Parathyroid adenoma (tissue), 2 donors: ENCODE results near the gene ASPG.

Experiments
- H2AFZ ChIP-seq: fragments of 300-600 bp; sonication (generic); one replicate; pipeline ENCODE4 v1.7.0; 2017; ENCODE audit warnings: antibody characterized with exemption, mild to moderate bottlenecking
- H3K27ac ChIP-seq: fragments of 300-600 bp; sonication (generic); one replicate; pipeline ENCODE4 v1.7.0; 2017
- H3K27me3 ChIP-seq: fragments of 300-600 bp; sonication (generic); one replicate; pipeline ENCODE4 v1.7.0; 2017; ENCODE audit warnings: low read length; ENCODE audit not compliant: control insufficient read depth, insufficient read depth
- H3K36me3 ChIP-seq: fragments of 300-600 bp; sonication (generic); one replicate; pipeline ENCODE4 v1.7.0; 2017; ENCODE audit warnings: low read length; ENCODE audit not compliant: control insufficient read depth, insufficient read depth
- H3K4me1 ChIP-seq: fragments of 300-600 bp; sonication (generic); one replicate; pipeline ENCODE4 v1.7.0; 2017; ENCODE audit warnings: control low read depth
- H3K4me2 ChIP-seq: fragments of 300-600 bp; sonication (generic); one replicate; pipeline ENCODE4 v1.7.0; 2017; ENCODE audit warnings: low read length
- H3K4me3 ChIP-seq: fragments of 300-600 bp; sonication (generic); one replicate; pipeline ENCODE4 v1.7.0; 2017; ENCODE audit warnings: low read depth, low read length
- H3K79me2 ChIP-seq: fragments of 300-600 bp; sonication (generic); one replicate; pipeline ENCODE4 v1.7.0; 2017; ENCODE audit warnings: control low read depth
- H3K9ac ChIP-seq: fragments of 300-600 bp; sonication (generic); one replicate; pipeline ENCODE4 v1.7.0; 2017; ENCODE audit warnings: mild to moderate bottlenecking
- H3K9me3 ChIP-seq: fragments of 300-600 bp; sonication (generic); one replicate; pipeline ENCODE4 v1.7.0; 2017; ENCODE audit warnings: low read length; ENCODE audit not compliant: control insufficient read depth
- TF ChIP-seq, protein P1 (sequence below): fragments of 300-600 bp; sonication (generic); IDR thresholded peaks from one replicate; pipeline ENCODE4 v1.7.0; 2017; ENCODE audit warnings: antibody characterized with exemption, mild to moderate bottlenecking
- donor health status: primary hyperparathyroidism.

Gene ASPG

DNA sequence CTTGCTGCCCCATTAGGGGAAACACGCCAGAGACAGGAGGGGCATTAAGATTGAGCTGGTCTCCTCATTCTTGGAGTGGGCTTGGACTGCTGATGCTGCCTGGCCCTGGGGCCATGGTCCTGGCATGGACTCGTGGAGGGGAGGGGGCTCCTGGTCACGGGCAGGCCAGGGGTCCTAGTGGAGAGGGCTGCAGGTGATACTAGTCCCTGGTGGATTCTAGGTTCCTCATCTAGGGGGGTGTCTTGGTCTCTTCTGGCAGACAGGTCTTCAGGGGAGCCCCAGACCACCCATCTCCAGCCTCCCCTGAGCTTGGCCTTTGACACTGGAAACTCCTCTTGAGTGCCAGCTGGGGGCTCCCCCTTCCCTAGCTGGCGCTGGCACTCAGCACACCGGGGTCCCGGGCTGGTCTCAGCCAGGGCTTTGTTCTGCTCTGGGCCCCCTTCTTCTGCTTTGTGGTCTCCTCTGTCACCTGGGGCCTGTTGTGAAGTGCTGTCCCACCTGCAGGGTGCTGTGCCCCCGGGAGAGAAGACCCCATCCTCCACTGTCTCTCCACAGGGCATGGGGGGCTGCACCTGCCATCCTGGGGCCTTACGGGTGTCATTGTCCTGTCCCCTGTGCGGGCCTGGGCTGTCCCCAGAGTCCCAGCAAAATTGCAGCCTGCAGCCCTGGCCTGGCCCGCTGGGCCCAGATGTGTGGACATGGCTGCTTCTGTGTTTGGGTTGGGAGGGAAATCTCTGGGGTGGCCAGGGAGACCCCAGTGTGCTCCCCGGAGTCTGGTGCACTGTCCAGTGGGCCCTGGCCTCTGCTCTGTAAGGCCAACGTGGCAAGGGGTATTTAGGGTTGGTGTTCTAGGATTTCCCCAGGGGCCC is 55.2 kb downstream of the ASPG start:
- Histone ChIP-seq H3K27me3 (peaks cover 6% of the 10 kb centered on the region), H3K36me3 (no peaks in the 10 kb centered on the region), H3K4me1 (peaks cover 6% of the 10 kb centered on the region), H3K27ac (no peak overlapping the region), H3K9me3 (no peaks in the 10 kb centered on the region), H3K4me2 (no peak overlapping the region), H3K4me3 (no peak overlapping the region), H2AFZ (no peak overlapping the region), H3K9ac (no peak overlapping the region), H3K79me2 (no peaks in the 10 kb centered on the region)
- TF ChIP-seq, protein P1, sequence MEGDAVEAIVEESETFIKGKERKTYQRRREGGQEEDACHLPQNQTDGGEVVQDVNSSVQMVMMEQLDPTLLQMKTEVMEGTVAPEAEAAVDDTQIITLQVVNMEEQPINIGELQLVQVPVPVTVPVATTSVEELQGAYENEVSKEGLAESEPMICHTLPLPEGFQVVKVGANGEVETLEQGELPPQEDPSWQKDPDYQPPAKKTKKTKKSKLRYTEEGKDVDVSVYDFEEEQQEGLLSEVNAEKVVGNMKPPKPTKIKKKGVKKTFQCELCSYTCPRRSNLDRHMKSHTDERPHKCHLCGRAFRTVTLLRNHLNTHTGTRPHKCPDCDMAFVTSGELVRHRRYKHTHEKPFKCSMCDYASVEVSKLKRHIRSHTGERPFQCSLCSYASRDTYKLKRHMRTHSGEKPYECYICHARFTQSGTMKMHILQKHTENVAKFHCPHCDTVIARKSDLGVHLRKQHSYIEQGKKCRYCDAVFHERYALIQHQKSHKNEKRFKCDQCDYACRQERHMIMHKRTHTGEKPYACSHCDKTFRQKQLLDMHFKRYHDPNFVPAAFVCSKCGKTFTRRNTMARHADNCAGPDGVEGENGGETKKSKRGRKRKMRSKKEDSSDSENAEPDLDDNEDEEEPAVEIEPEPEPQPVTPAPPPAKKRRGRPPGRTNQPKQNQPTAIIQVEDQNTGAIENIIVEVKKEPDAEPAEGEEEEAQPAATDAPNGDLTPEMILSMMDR, result no peak

DNA sequence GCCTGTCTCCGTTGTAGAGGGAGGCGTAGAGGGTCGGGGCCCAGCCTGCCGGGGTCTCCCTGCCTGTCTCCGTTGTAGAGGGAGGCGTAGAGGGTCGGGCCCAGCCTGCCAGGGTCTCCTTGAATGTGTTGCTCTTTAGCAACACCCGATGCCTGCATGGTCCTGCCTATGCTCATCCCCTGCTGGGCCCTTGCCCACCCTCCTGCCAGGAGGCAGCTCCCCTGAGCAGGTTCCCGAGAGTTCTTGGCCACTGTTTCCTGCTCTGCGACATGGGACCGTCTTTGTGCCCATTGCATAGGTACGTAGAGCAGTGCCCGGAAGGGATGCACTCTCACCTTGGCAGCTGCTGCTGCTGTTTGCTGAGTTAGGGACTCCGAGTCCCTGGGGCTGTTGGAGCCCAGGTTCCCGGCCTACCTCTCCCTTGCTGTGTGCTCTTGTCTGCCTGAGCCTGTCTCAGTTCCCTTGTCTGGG is 56.2 kb downstream of the ASPG start:
- no peak overlapping the region for H3K4me2 ChIP-seq
- no peak overlapping the region for H2AFZ ChIP-seq
- TF ChIP-seq, protein P1, result no peak
- no peak overlapping the region for H3K4me3 ChIP-seq
- H3K4me1 ChIP-seq, result peaks cover 6% of the 10 kb centered on the region
- no peaks in the 10 kb centered on the region for H3K9me3 ChIP-seq
- H3K27me3 ChIP-seq, result peaks cover under 1% of the 10 kb centered on the region
- no peak overlapping the region for H3K9ac ChIP-seq
- no peak overlapping the region for H3K27ac ChIP-seq
- H3K79me2 ChIP-seq, result no peaks in the 10 kb centered on the region
- H3K36me3 ChIP-seq, result no peaks in the 10 kb centered on the region

DNA sequence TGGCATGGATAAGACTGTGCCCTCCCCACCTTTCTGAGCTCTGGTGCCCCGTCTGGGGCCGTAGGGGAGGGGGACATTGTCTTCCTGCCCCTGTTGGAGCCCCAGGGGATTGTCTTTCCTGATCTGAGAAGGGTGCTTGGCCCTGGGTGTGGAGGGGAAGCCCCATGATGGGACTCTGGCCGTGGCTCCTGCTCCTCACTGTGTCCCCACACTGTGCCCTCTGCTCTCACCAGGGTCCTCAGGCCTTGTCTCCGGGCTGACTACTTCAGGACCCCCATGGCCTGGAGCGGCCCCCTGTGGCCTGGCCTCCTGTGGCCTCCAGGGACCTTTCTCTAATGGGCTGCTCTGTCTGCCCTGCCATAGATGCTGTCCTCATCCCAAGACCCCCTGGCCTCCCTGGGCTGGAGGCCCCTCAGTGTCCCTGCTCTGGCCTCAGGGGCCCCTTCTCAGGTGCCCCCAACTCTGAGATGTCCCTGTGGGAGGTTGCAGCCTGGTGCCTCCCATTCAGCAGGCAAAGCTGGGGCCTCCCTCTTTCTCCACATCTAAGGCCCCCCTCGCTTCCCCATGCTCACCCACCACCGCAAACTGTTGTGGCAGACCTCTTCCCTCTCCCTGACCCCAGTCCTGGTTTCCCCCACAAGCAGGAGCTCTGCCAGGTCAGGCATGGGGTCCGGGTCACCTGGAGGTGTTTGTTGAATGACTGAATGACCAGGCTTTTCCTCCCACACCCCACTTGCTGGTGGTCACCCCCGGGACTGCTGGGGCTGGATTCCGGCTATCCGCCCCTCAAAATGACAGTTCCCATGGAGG is 56.8 kb downstream of the ASPG start:
- no peaks in the 10 kb centered on the region for H3K36me3 ChIP-seq
- H3K79me2 ChIP-seq, result no peaks in the 10 kb centered on the region
- H3K9me3 ChIP-seq, result no peaks in the 10 kb centered on the region
- peaks cover 3% of the 10 kb centered on the region for H3K4me1 ChIP-seq
- H3K27me3 ChIP-seq, result no peaks in the 10 kb centered on the region
- H3K4me3 ChIP-seq, result no peak overlapping the region
- TF ChIP-seq, protein P1, result no peak
- no peak overlapping the region for H3K4me2 ChIP-seq
- H3K27ac ChIP-seq, result no peak overlapping the region
- no peak overlapping the region for H3K9ac ChIP-seq
- H2AFZ ChIP-seq, result no peak overlapping the region

DNA sequence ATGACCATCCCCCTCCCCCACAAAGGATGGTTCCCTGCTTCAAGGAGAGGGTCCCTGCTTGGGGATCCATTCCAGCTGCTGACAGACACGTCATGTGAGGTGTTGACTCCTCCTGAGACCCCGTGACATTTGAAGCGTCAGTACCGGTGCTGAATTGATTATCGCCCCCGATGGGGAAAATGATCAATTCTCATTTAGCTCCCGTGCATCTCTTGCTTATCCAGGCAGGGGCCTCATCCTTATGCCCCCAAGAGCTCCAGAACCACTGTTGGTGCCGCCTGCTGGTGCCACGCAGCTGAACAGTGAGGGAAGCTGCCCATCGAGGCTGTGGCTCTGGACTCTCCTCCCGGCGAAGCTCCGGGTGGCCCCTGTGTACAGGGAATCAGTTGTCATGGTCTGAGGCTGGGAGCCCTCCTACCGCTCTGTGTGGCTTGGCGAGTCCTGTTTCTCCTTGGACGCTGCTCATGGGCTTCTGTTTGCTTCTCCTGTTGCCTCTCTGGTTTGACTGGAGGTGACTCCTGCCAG is 57.5 kb downstream of the ASPG start:
- H3K36me3 ChIP-seq, result no peaks in the 10 kb centered on the region
- H3K9me3 ChIP-seq, result no peaks in the 10 kb centered on the region
- H3K27me3 ChIP-seq, result no peaks in the 10 kb centered on the region
- no peak overlapping the region for H2AFZ ChIP-seq
- no peak overlapping the region for H3K4me3 ChIP-seq
- TF ChIP-seq, protein P1, result no peak
- no peak overlapping the region for H3K4me2 ChIP-seq
- no peak overlapping the region for H3K27ac ChIP-seq
- no peaks in the 10 kb centered on the region for H3K4me1 ChIP-seq
- H3K79me2 ChIP-seq, result no peaks in the 10 kb centered on the region
- no peak overlapping the region for H3K9ac ChIP-seq
